GM21515 (cell line): ENCODE data around the gene AKNA.

ENCODE experiments used
- ATAC-seq: cut with Tn5 transposase; IDR thresholded peaks from one replicate; pipeline ENCODE4 v1.9.1; 2021; ENCODE audit not compliant: unreplicated experiment

AKNA gene

DNA sequence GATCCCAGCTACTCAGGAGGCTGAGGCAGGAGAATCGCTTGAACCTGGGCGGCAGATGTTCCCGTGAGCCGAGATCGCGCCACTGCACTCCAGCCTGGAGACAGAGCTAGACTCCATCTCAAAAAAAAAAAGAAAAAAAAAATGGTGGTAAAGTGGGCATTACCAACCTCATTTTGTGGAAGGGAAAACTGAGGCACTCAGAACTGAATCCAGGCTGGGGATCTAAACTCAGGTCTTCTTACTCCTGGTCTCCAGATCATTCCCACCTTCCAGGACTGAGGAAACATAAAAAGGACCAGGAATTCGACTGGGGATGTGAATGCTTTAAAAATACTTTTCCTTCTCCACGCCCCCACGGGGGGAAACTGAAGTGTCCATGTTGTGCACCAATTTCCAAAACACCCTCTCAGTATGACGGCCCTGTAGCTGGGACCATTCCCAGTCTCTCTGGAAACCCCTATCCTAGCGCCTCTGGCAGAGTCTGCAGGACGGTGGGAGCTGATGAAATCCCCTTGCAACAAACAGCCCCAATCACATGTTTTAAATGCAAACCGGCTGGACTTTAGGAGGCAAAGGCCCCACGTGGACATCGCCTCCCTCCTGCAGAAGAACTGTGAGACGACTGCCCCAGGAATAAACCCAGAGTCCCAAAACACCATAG, 8.9 kb upstream of the AKNA start:
- ATAC-seq, result no peak

GRCh38 chr9:114395768-114396167, 8.0 kb upstream of the AKNA start:
- no peak for ATAC-seq

DNA sequence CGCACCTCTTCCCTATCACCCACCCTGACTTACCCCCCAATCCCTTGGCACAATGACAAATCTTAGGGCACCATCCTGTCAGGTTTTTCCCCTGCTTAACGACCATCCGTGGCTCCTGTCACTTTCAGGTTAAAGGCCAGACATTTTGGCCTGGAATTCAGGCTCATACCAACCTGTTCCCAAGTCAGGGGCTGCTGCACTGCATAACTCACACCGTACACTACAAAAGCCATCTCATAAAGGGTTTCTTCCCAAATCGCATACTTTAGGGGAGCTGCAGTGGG, 7.5 kb upstream of the AKNA start:
- no peak for ATAC-seq

DNA sequence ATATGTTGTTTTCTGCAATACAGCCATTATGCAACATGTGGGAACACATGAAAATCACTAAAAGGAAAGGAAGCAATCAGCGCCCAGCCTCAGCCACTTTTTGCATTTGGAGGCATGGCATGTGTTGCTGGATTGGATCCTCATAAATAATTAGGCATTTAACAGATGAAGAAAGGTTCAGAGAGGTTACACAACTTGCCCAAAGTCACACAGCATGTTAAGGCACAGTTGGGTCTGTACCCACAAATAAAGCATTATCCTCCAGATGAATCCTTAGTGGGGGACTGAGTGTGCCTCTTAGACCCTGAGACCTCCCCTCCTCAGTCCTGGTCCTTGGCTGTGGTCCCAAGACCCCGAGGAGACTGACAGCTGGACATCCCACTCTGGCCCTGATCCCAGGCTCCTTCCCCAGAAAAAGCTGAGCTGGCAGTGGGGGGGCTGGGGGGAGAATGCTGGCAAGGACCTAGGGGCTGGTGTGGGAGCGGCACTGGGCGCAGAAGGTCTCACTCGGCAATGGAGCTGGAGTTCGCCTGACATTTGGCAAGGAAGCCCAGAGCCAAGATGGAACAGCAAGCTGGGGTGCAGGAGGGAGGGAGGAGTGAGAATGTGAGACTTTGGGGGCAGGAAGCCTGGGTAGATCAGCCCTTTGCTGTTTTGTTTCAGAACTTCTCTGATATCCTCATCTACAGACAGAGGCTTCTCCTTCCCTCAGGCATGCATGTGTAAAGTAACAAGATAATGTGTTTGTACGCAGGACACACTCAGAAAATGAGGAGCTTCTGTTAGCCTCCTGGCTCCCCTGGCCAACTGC, 6.9 kb upstream of the AKNA start:
- ATAC-seq, result no peak

GRCh38 chr9:114392749-114393112, 4.9 kb upstream of the AKNA start:
- no peak for ATAC-seq

DNA sequence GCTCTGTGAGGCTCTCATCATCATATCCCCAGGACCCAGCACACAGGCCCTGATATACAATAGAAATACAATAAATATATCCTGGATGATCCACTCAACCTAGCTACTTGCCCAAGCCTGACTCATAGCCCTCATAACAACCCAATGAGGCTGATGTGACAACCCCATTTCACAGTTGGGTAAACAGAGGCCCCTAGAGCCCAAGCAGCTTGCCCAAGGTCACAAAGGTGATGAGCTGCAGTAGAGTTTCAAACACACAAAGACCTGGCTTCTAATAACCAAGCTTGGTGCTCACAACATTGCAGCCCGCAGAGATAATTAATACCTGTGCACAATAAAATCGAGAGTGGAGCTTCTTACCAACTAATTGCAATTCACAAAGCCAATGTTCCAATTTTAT, 3.2 kb upstream of the AKNA start:
- ATAC-seq, result no peak

- no peak for ATAC-seq
These were observed 2.0 kb upstream of the AKNA start for GRCh38 chr9:114389612-114390368.

GRCh38 chr9:114388764-114389375, 1.1 kb upstream of the AKNA start:
- ATAC-seq, result no peak

DNA sequence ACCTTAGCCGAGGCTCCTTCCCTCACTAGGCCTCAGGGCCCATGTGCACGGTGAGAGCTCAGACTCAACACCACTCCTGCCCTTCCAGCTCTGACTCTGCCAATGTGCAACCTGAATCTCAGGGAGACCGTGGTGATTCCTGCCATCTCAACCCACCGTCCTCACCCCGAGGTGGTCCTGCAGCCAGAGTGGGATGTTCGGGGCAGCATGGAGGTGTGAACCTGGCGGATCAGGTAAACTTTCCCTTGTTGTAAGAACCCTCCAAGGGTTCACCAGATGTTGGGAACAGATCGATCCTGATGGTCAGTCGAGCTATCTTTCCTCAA, 538 bp upstream of the AKNA start:
- ATAC-seq, result no peak

DNA sequence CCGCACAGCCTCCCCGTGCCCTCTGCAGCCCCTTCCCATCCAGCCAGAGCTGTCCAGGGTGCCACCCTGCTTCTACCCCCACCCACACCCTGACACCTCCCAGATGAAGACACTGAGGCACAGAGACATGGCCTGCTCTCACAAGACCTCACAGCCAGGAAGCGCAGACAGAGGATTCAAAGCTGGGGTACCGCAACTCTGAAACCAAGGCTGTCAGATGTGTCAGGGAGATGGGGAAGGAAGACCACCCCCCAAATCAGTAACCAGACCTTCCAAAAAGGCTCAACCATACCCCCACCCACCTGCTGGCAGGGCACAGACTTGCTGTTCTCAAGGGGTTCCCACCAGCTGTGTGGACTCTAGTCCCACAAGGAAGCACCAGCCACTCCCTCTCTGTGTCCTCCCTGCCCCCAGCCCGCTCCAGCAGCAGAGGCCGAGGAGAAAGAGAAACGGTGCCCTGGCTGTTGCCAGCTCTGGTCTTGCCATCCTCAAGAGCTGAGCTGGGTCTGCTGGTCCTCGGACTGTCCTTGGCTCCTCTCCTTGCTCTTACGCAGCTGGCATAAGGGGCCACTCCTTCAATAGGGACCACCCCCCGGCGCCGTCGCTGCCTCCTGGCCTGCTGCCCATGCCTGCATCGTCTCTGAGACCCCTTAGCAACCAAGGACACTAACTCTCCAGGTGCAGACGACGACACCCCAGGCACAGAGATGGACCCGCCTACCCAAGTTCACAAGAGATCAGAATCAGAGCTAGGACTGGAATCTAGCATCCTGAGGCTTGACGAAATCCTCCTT, 699 bp downstream of the AKNA start:
- ATAC-seq, result no peak

GRCh38 chr9:114386361-114386885, 1.4 kb downstream of the AKNA start:
- ATAC-seq, result no peak

DNA sequence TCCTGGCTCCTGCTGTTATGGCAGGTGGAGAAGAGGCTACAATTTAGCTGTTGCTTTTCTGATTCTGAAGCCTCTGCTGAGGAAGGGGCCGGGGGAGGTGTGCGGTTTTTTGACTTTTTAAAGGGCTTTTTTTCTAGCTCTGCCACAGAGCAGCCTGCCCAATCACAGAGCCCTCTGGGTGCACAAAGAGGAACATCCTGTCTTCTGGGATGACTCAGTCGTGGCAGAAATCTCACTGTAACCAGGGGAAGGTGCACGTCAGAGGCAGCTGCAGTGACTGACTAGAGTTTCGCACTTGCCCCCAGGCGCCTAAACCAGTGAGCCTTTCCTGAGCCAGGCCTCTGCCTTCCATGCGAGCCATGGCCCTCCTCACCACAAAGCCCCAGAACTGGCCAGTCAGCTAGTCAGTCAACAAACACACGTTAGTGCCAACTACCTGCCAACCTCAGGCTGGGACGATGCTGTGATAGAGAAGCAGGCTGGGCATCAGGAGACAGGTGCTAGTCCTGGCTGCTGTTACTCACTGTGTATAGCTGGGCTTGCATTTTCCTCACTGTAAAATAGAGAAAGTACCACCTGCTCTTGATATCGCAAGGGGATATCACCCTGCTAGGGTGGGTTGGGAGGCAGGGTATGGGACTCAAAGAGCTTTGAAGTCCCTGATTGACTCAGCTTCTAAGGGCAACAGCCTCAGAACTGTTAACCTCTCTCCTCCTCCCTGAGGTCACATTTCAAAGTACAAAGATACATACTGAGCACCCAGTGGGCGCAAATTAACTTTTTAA, 2.2 kb downstream of the AKNA start:
- ATAC-seq, result peak; percentile 88

- no peak for ATAC-seq
These were observed 2.9 kb downstream of the AKNA start for GRCh38 chr9:114384836-114385396.

DNA sequence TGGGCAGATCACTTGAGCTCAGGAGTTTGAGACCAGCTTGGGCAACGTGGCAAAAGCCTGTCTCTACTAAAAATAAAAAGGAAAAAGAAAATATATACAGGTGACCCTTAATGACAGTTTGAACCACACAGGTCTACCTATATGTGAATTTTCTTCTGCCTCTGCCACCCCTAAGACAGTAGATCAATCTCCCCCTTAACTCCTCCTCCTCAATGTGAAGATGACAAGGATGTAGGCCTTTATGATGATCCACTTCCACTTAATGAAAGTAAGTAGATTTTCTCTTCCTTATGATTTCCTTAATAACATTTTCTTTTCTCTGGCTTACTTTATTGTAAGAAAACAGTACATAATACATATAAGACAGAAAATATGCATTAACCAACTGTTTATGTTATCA, 3.4 kb downstream of the AKNA start:
- no peak for ATAC-seq

- ATAC-seq, result no peak
These were observed 4.1 kb downstream of the AKNA start for GRCh38 chr9:114383521-114384231.

- no peak for ATAC-seq
These were observed 4.9 kb downstream of the AKNA start for GRCh38 chr9:114382699-114383520.

- ATAC-seq, result no peak
These were observed 8.9 kb downstream of the AKNA start for GRCh38 chr9:114378883-114379282.

GRCh38 chr9:114378016-114378415, 9.8 kb downstream of the AKNA start:
- no peak for ATAC-seq
